ENCODE measurements around the gene CDK19.
A peak's percentile ranks its signal among the peaks of the same experiment; 100 is the strongest.
"Not testable (repeated sequence)": the region's sequence is repeated elsewhere in the genome, so short reads cannot be mapped to it uniquely, and the experiment has no call there.

CDK19 gene

DNA sequence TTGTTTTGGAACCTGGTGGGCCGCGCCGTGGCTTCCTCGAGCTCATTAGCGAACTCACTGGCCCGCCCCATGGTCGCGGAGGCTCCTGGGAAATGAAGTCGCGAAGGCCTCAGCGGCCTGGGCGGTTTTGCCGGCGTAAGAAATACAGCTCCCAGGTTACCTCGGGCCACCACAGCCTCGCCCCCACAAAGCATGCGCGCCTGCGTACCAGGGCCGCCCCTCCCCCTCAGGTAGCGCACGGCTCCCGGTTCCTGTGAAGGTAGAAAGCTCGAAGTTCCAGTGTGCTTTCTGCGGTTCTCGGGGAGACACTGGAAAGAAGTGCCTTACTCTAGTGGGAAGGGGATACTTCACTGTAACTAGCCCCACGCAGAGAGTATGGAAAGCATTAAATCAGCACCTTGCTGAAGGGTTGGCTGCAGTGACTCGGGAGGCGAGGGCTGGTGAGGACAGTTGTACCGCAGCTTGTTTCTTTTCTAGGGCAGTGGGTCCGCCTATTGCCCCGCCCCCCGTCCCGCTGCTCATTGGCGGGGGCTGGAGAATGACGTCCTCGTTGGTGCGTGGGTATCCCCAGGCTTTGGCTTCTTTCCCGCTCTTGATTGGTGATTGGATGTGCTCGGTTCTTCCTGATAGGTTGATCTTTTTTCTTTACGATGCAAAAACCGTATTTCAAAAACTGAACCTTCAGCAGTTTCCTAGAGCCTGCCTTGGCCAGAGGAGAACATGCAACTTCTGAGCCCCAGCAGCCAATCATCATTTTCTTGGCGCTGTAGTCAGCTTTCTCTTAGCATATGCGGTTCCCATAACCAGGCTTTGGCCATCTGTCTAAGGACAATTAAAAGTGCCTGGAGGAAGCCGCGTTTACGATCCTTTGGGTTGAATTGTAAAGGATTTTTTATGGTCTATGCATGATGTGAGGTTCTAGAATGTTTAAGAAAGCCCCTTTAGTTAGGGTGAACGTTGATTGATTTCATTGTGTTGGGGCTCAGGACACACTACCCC is at the start of gene CDK19:
Gene CDK19 (minus strand): TSS at position 59 of the 999 bp plus-strand sequence. CDS start 333 bp downstream, outside the sequence.
- peak; percentile 99 for DNase-seq

DNA sequence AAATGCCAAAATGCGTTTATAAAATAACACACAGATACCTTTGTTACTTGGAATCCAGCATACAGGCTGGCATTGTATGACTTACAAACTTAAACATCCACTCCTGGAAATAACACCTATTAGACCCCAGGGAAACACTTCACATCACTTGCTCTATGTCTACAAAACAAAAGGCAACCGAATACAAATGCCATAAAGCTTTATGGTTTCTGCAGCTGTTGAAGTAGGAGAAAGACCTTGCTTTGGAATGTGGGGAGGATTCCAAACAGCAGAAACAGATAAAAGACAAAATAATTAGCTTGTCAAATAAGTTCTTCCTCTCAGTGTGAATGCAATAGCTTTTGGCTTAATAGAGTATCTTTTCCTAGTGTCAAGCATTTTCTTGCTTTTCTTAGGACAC is 49.6 kb upstream of the CDK19 start:
- no peak for DNase-seq

DNA sequence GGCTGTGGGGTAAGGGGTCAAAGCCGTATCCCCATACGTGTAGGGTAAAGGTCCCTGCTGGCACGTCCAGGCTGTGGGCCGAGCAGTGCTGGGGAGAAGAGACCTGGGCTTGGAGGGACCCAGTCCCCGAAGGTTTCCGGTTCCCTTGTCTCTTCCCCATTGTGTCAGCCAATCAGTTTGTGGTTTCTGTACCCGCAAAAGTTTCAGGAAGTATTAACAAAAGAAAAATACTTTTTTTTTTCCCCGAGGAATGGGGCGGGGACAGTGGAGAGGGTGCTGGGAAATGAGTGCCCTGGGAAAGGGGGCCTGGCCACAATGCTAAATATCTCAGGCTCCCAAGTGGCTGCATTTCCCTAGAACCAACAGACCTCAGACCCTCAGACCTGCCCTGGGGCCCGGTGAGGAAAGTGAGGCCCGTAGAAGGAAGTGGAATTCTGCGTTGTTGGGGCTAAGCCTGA is 44.1 kb upstream of the CDK19 start:
- DNase-seq: peak; percentile 70 to 80

DNA sequence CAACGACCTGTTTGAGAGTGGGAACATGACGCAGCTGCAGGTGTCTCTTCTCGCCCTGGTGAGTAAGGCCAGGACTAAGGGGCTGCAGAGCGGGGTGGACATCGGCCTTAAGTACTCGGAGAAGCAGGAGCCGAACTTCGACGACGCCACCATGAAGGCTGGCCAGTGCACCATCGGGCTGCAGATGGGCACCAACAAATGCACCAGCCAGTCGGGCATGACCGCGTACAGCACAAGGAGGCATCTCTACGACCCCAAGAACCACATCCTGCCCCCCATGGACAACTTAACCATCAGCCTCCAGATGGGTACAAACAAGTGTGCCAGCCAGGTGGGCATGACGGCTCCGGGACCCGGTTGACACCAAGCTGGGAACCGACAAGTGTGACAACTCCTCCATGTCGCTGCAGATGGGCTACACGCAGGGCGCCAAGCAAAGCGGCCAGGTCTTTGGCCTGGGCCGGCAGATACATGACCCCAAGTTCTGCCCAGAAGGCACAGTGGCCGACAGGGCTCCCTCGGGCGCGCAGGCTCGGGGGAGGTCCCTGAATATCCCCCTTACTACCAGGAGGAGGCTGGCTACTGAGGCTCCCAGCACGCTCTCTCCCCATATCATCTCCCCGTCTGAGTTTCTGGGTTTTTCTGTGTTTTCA is 43.4 kb upstream of the CDK19 start:
- DNase-seq: no peak

DNA sequence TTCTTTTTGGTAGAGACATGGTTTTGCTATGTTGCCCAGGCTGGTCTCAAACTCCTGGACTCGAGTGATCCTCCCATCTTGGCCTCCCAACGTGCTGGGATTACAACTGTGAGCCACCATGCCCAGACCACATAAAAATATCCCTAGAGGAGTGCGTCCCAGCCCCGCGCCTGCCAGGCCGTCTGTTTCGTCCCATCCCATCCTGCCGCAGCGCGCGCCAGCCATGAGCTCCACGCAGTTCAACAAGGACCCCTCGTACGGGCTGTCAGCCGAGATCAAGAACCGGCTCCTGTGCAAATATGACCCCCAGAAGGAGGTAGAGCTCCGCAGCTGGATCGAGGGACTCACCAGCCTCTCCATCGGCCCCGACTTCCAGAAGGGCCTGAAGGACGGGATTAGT is 42.7 kb upstream of the CDK19 start:
- DNase-seq: no peak

DNA sequence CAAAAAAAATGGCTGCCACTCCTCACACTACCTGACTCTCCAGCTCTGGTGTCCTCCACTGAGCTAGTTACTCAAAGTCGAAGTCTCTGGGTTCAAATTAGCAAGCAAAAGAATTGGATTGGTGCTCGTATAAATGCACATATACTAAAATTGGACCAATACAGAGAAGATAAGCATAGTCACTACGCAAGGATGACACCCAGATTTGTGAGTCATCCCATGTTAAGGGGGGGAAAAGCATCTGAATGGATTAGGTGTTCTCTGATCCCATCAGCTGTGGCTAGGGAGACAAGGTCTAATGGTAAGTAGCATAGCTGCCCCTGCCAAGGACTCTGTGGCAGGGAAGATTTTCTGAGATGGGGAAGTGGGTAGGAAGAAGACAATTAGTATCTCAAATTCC is 41.0 kb upstream of the CDK19 start:
- DNase-seq: no peak

DNA sequence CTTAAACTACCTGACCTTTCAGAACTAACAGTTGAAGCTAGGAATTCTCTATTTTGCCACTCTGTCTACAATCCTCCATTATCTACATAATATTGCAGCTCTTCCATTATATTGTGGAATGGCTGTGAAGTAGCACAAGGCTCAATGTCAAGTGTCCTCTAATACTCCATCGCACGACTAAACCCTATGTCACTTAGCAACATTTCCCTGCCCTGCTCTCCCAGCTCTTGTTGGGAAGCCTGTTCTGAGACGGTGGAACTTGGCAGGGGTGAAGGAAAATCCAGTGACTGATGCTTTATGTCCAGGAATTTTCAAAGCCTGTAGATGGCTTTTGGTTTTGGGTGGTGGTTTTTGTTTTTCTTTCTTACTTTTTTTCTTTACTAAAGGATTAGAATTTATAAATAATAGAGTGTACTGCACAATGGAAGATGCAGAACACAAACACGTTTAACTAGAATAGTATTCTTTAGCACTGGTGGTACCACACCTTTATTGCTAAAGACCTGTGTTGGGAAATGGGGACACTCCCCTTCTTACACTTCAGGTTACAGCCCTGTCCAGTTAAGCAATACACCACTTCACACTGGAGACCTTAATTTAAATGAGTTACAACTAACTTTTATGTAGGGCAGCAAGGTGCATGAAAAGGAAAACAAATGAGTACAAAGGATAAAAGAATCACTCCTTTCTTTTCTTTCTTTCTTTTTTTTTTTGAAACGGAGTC is 38.6 kb upstream of the CDK19 start:
- no peak for DNase-seq

DNA sequence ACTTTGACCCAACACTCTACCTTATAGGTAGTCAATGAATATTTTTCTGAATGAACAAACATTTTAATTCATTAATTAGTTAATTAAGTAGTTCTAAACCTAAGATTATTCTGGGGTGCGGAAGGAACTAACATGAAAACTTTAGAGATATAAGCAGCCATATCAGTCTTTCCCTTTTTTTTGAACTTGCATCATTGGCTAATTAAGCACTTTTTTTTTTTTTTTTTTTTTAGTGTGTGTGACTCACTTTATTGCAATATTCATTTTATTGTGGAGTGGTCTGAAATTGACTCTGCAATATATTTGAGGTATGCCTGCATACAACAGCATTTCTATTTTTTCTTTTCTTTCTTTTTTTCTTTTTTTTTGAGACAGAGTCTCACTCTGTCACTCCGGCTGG is 37.5 kb upstream of the CDK19 start:
- DNase-seq: peak in 1 of 2 donors; percentile 25

DNA sequence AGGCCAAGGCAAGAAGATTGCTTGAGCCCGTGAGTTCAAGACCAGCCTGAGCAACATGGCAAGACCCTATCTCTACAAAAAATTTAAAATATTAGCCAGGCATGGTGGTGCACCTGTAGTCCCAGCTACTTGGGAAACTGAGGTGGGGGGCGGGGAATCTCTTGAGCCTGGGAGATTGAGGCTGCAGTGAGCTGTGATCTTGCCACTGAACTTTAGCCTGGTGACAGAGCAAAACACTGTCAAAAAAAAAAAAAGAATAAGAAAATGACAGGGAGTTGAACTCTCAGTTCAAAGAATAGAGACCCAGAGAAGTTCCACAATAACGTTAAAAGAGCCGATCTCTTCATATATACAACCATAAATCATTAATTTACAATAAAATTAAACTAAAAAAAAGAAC is 34.5 kb upstream of the CDK19 start:
- DNase-seq: no peak

DNA sequence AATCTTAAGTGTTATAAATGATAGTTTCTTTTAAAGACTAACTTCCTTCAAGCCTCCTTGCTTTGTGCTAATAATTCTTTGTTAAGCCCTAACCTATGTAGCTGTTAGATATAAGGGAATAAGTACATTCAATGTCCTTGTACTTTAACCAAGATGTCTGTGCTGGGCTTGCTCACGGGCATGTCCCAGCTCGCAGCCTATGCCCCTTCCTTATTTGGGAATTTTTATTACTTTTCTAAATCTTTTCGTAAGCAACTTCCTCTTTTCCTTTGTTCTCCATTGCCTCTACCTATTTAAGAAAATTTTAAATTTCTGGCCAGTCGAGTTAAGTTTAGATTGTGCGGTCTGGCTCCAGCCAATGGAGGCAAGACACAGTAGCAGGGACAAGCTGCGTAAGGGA is 26.0 kb upstream of the CDK19 start:
- peak; percentile 26 to 28 for DNase-seq

DNA sequence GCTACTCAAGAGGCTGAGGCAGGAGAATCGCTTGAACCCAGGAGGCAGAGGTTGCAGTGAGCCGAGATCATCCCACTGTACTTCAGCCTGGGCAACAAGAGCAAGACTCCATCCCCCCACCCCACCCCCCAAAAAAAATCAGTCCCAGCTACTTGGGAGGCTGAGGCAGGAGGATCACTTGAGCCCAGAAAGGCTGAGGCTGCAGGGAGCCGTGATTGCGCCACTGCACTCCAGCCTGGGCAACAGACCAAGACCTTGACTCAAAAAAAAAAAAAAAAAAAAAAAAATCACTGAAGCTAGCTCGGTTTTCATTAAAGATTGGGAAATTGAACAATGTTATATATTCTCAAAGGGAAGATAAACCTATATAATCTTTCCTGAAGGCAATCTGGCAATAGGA is 20.5 kb upstream of the CDK19 start:
- not testable (repeated sequence) for DNase-seq

DNA sequence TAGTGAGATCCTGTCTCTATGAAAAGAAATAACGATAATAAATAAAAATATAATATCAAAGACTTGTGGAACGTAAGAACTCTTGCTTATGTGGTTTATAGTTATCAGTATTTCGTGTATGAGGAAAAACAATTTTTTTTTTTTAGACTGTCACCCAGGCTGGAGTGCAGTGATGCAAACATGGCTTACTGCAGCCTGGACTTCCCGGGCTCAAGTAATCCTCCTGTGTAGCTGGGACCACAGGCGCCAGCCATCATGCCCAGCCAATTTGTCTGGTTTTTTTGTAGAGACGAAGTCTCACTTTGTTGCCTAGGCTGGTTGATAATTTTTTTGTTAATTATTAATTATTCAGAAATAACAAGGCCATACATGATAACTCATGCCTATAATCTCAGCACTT is 18.6 kb upstream of the CDK19 start:
- peak; percentile 47 to 66 for DNase-seq

DNA sequence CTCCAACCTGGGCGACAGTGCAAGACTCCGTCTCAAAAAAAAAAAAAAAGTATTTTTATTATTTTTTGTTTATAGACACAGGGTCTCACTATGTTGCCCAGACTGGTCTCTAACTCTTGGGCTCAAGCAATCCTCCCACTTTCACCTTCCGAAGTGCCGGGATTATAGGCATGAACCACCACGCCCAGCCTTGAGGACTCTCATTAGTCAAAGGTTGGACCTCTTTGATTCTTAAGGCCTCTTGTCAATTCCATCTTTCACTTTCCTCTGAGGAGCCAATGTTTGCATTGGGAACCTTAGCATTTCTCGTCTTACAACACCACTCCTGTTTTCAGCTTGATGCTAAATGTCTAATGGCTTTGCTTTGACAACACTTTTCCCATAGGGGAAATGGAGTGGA is 16.1 kb upstream of the CDK19 start:
- no peak for DNase-seq

DNA sequence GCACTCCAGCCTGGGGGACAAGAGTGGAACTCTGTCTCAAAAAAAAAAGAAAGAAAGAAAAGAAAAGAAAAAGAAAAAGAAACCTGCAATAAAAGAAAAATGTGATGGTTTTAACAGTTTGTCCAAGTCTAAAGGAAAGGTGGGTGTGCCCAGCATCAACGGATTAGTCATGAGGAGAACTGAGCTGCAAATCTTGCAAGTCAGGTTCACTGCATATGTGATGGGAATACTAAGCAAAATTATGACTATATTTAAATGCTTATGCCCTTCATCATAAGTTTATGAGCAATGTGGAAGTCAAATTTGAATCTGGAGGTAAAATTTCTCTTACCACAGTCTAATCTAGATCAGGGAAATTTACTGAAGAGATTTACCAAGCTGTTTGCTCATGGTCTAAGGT is 13.1 kb upstream of the CDK19 start:
- peak in 1 of 2 donors; percentile 20 for DNase-seq

DNA sequence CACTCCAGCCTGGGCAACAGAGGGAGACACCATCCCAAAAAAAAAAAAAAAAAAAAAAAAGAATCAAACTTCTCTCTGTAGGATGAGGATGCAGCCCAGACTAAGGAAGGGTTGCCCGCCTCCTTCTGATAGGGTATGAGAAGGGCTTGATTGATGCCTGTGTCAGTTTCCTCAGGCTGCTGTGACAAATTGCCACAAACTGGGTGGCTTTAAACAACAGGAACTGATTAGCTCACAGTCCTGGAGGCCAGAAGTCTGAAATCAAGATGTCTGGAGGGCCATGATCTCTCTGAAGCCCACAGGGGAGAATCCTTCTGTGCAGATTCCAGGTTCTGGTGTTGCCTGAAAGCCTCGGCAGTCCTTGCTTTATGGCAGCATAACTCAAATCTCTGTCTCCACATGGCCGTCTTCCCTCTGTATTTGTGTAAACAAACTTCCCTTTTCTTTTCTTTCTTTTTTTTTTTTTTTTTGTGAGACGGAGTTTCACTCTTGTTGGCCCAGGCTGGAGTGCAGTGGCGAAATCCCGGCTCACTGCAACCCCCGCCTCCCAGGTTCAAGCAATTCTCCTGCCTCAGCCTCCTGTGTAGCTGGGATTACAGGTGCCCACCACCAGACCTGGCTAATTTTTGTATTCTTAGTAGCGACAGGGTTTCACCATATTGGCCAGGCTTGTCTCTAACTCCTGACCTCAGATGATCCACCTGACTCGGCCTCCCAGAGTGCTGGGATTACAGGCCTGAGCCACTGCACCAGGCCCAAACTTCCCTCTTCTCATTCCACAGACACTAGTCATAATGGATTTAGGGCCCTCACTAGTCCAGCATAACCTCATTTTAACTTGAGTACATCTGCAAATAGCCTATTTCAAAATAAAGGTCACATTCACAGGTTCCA is 11.2 kb upstream of the CDK19 start:
- peak; percentile 64 to 75 for DNase-seq

DNA sequence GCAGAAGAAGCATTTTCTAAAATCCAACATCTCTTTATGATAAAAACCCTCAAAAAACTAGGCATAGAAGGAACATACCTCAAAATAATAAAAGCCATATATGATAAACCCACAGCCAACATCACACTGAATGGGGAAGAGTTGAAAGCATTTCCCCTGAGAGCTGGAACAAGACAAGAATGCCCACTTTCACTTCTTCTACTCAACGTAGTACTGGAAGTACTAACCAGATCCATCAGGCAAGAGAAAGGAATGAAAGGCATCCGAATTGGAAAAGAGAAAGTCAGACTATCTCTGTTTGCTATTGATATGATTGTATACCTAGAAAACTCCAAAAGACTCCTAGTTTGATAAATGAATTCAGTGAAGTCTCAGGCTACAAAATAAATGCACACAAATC is 7.9 kb upstream of the CDK19 start:
- DNase-seq: peak in 1 of 2 donors; percentile 43

DNA sequence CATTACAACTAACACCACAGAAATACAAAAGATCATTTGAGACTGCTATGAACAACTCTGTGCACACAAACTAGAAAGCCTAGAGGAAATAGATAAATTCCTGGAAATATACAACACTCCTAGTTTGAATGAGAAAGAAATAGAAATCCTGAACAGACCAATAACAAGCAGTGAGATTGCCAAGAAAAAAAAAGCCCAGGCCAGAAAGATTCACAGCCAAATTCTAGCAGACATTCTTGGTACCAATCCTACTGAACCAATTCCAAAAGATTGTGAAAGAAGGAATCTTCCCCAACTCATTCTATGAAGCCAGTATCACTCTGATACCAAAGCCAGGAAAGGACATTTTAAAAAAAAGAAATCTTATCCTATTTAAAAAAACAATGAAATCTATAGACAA is 7.0 kb upstream of the CDK19 start:
- no peak for DNase-seq

DNA sequence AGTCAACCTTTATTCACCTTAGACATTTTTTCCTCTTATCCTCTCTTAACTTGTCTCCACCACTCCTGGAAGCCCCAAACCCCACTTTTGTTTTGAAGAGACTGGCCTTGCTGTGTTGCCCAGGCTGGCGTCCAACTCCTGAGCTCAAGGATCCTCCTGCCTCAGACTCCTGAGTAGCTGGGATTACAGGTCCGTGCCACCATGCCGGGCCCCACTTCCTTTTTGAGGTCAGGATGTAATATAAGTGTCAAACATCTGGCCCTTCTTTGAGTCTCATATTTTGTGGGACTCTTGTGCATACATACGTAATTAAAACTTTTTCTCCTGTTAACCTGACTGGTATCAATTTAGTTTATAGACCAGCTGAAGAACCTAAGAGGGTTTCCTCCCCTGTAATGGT is 1.4 kb upstream of the CDK19 start:
- no peak for DNase-seq

DNA sequence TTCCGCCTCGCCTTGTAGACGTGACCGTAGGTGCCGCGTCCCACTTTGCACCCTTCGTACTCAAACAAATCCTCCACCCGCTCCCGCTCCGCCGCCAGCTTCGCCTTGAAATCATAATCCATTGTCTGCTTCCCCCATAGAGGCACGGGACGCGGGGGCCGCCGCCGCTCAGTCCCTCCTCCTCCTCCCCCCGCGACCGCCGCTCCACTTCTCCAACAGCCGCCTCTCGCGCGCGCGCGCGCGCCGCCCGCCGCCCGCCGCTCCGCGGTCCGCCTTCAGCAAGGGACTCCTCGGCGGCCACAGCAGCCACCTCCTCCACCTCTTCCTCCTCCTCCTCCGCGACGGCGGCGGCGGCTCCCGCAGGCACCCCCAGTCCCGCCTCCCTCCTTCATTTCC is 256 bp downstream of the CDK19 start:
- DNase-seq: no peak

DNA sequence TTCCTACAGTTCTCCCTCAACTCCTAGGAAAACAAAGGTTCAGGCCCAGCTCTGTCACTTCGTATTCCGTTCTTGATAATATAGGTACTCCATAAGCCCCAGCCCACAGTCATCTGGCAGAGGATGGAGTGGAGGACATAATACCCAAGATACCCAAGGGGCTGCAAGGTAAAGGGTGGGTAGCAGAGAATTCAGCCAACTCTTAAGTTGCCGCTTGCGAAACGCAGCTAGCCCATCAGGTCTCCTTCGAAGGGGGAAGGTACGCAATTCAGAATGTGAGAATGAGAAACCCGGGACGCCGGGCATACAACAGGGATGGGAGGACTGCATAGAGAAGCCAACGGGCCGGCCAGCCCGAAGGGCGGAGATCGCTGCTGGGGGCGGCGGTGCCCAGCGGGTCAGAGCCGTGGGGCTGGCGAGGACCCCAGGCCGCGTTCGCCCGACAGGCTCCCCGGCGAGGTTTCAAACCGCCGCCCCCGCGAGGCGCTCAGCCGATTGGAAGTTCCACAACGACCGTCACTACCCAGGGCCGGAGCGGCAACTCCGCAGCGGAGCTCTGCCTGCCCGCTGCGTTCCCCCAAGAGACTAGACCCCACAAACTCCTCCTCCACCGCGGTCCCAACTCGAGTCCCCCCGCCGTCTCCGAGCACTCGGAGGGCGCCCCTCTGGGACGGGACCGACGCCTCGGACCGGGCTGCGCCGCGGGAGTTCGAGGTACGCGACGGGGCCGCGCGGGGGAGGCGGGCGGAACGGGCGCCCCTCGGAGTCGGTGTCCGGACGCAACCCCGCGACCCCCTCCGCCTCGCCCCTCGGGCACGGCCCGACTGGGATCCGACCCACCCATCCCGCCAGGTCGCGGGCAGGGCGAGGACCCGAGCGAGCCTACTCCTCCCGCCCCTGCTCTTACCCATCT is 911 bp downstream of the CDK19 start:
- peak; percentile 68 to 76 for DNase-seq

All from inflammatory macrophage treated with lipopolysaccharide for 1 hour (primary cell).